ENCODE results near the gene RUSF1.

The RUSF1 gene

DNA sequence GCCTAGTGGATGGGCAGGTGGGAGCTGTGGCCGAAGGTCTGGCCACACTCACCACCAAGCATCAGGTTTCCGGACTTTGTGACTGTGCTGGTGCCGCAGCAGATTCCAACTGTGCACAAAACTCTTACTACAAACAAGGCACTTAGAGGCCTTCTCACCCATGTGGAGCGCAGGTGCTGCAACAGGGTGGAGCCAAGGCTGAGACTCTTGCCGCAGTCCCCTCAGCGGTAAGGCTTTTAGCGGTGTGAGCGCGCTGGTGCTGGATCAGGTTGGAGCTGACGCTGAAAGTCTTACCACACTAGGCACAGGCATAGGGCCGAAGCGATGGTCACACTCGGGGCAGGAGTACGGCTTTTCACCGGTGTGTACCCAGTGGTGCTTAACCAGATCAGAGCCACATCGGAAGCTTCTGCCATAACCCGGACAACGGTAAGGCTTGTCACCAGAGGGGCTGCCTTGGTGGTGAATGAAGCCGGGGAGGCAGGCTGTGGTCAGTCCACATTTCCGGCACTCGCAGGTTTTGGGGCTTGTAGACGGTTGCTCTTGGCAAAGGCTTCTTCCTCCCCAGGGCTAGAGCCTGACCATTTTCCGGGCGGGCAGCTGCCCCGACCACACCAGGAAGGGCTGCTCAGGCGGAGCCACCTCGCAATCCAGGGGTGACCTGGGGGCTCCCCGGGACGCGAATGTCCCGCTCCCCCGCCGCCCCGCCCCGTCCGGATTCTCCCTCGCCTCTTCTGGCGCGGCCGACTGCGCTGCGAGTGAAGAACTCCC is 49.9 kb downstream of the RUSF1 start:
- peak; percentile 34 for DNase-seq (ENCODE audit: low spot score)
- ChIA-PET POLR2A (ENCODE audit: low non-redundant PET) (interaction anchor here (0.7 to 1.5 kb wide), 2 partner anchors 29 to 341 kb away, joined by 3 to 4 read pairs; partner anchors contain the start of gene KAT8), CTCF (interaction anchor here (0.5 to 0.9 kb wide), 6 partner anchors 12 to 84 kb away, joined by 3 to 6 read pairs (median 3); partner anchors contain the start of gene ZNF843)
- TF ChIP-seq, protein P1, sequence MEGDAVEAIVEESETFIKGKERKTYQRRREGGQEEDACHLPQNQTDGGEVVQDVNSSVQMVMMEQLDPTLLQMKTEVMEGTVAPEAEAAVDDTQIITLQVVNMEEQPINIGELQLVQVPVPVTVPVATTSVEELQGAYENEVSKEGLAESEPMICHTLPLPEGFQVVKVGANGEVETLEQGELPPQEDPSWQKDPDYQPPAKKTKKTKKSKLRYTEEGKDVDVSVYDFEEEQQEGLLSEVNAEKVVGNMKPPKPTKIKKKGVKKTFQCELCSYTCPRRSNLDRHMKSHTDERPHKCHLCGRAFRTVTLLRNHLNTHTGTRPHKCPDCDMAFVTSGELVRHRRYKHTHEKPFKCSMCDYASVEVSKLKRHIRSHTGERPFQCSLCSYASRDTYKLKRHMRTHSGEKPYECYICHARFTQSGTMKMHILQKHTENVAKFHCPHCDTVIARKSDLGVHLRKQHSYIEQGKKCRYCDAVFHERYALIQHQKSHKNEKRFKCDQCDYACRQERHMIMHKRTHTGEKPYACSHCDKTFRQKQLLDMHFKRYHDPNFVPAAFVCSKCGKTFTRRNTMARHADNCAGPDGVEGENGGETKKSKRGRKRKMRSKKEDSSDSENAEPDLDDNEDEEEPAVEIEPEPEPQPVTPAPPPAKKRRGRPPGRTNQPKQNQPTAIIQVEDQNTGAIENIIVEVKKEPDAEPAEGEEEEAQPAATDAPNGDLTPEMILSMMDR (conservative IDR thresholded peaks at IDR 0.05; ENCODE audit: low read depth) = no peak
- H3K27ac ChIP-seq = peak overlapping the region; percentile 100

DNA sequence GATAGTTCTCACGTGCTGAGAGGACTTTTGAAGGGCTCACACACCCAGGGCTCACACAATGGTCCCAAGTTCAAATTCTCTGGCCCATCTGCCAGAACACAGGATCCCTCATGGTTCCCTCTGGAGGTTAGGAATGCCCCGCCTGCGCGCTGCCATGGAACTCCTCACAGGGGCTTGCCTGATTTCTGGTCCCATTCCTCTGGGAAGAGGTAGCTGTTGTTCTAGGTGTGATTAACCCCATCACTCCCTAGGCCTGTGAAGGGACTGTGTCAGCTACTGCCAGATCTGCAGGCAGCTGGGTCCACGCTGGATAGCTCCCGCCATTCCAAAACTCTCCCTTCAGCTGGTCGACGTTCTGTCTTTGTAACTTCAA is 51.2 kb downstream of the RUSF1 start:
- TF ChIP-seq, protein P1 (conservative IDR thresholded peaks at IDR 0.05; ENCODE audit: low read depth) = no peak
- POLR2A ChIA-PET (ENCODE audit: low non-redundant PET) = interaction anchor here (0.5 kb wide), 1 partner anchor 1444 kb away, joined by 5 read pairs; no protein-coding TSS in a partner anchor
- peak overlapping the region; percentile 100 for H3K27ac ChIP-seq
- no peak for DNase-seq (ENCODE audit: low spot score)
- CTCF ChIA-PET = no interaction called here

GRCh38 chr16:31455601-31456314 is 52.4 kb downstream of the RUSF1 start:
- DNase-seq (ENCODE audit: low spot score) = no peak
- ChIA-PET POLR2A (ENCODE audit: low non-redundant PET) (no interaction called here), CTCF (no interaction called here)
- peak overlapping the region; percentile 100 for H3K27ac ChIP-seq
- TF ChIP-seq, protein P1 (conservative IDR thresholded peaks at IDR 0.05; ENCODE audit: low read depth) = no peak

DNA sequence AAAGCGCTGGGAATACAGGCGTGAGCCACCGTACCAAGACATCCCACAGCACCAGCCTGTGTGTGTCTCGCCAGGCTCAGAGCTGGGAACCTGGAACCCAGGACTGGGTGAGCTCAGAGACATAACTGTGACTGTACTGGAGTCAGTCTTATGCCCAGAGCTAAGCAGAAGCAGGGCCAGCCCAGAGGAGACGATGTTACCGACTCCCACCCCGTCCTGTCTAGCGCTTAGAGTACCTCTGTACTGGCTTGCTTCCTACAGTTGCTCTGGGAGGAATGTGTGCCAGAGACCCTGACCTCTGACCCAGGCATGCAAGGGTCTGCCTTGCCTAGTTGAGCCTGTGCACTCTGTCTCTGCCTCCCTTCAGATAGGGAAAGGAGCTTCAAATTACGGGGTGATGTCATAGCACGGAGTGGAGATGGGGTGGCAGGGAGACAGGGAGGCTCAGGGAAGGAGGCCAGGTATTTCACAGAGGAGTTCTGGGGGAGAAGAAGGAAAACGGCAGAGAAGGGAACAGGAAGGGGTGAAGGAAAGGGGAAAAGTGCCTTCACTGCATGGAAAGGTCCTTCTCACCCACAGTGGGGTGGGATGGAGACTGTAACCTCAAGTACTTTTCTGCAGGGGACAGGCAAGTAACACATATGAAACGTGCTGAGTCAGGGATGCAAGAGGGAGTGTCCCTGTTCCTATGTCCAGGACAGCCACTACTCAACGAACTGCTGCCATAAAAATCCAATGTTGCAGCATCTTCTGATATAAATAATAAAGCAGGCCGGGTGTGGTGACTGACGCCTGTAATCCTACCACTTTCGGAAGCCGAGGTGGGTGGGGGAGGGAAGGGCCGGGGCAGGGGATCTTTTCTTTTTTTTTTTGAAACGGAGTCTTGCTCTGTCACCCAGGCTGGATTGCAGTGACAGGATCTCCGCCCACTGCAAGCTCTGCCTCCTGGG is 54.7 kb downstream of the RUSF1 start:
- ChIA-PET CTCF (interaction anchor here (0.5 to 0.6 kb wide), 3 partner anchors 311 to 471 kb away, joined by 3 to 4 read pairs (median 3); no protein-coding TSS in a partner anchor), POLR2A (ENCODE audit: low non-redundant PET) (interaction anchor here (0.6 to 0.7 kb wide), 3 partner anchors 13 to 147 kb away, joined by 3 to 4 read pairs (median 3); no protein-coding TSS in a partner anchor)
- peak; percentile 35 for DNase-seq (ENCODE audit: low spot score)
- TF ChIP-seq, protein P1 (conservative IDR thresholded peaks at IDR 0.05; ENCODE audit: low read depth) = no peak
- peak overlapping the region; percentile 100 for H3K27ac ChIP-seq

DNA sequence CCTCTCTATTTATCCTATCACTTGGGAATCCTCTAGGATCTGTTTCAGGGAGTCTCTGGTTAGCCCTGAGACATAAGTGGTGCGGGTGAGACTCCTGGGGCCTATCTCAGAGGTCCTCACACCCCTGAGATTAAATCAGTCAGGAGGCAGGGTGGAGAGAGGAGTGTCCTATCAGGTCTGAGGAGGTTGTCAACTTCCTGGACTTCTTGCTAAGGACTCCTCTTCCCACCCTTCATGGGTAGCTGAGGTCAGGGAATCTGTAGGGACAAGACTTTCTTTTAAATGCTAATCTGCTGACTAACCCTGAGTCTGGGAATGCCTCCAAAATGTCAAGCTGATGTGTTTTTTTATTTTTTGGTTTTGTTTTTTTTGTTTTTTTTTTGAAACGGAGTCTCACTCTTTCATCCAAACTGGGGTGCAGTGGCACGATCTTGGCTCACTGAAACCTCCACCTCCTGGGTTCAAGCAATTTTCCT is 55.5 kb downstream of the RUSF1 start:
- ChIA-PET POLR2A (ENCODE audit: low non-redundant PET) (interaction anchor here (0.7 kb wide), 1 partner anchor 24 kb away, joined by 3 read pairs; no protein-coding TSS in a partner anchor), CTCF (interaction anchor here (0.6 to 1.2 kb wide), 3 partner anchors 69 to 287 kb away, joined by 3 to 5 read pairs (median 4); no protein-coding TSS in a partner anchor)
- TF ChIP-seq, protein P1 (conservative IDR thresholded peaks at IDR 0.05; ENCODE audit: low read depth) = no peak
- H3K27ac ChIP-seq = peak overlapping the region; percentile 100
- DNase-seq (ENCODE audit: low spot score) = peak; percentile 68

Measured in RWPE1 (cell line).